GM18907 (cell line): ENCODE results near the gene SLC9A4.

Source experiments
- ATAC-seq: cut with Tn5 transposase; IDR thresholded peaks from one replicate; pipeline ENCODE4 v1.9.1; 2021; ENCODE audit warnings: mild to moderate bottlenecking, moderate library complexity; ENCODE audit not compliant: unreplicated experiment

The SLC9A4 gene, protein sequence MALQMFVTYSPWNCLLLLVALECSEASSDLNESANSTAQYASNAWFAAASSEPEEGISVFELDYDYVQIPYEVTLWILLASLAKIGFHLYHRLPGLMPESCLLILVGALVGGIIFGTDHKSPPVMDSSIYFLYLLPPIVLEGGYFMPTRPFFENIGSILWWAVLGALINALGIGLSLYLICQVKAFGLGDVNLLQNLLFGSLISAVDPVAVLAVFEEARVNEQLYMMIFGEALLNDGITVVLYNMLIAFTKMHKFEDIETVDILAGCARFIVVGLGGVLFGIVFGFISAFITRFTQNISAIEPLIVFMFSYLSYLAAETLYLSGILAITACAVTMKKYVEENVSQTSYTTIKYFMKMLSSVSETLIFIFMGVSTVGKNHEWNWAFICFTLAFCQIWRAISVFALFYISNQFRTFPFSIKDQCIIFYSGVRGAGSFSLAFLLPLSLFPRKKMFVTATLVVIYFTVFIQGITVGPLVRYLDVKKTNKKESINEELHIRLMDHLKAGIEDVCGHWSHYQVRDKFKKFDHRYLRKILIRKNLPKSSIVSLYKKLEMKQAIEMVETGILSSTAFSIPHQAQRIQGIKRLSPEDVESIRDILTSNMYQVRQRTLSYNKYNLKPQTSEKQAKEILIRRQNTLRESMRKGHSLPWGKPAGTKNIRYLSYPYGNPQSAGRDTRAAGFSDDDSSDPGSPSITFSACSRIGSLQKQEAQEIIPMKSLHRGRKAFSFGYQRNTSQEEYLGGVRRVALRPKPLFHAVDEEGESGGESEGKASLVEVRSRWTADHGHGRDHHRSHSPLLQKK

DNA sequence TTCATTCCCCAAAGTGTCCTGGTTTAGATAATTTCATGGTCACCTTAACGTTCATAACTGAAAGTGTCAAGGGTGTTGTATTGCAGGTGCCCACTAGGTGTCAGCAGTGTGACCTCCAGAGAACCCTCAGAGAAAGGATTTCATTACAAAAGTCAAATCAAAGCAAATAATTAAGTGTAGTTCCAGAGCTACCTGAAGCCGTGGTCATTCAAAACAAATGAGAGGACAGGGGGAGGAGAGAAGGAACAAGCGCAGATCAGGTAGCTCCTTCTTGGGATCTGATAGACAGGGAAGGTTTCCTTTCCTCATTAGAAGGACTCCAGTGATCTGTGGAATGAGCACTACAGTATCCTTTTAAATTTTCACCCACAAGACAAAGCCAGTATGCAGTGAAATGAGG is at the start of gene SLC9A4:
SLC9A4 (plus strand) TSS at position 207 of the 400 bp plus-strand sequence. CDS start 534 bp downstream, outside the sequence.
- peak; percentile 64 for ATAC-seq

DNA sequence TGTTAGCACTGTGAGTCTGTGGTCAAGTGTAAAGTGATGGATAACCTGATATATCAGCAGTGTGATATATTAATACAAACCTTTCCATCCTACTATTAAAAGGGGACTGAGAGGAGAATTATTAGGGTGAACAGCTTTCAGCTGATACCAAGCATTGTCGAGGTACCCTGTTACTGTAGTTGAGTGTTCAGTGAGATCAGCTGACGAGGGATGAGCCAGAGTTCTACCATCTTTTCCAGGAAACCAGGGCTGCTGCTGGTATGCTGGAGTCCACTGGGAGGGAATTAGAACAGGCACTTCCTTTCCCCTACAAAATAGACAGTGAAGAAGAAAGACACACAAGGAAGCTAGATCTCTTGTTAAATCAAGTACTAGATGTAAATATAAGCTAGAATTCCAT is 49.7 kb upstream of the SLC9A4 start:
- ATAC-seq = no peak

DNA sequence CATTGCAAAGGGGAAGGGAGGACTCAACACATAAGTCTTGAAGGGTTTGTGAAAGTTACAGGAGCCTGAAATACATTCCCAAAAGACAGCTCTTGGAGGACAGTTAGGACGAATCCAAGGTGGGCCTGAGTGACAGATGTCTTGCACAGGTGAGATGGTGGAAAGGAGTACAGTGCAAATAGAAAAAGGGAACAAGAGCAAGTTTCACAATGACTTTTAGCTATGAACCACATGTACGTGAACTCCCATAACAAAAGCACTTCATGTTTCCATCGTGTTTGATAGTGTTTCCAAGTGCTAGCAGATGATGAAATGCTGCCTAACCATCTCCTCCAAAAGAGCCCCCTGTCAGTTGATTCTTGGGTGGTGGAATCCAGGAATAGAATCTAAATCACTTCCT is 48.3 kb upstream of the SLC9A4 start:
- peak; percentile 91 for ATAC-seq

DNA sequence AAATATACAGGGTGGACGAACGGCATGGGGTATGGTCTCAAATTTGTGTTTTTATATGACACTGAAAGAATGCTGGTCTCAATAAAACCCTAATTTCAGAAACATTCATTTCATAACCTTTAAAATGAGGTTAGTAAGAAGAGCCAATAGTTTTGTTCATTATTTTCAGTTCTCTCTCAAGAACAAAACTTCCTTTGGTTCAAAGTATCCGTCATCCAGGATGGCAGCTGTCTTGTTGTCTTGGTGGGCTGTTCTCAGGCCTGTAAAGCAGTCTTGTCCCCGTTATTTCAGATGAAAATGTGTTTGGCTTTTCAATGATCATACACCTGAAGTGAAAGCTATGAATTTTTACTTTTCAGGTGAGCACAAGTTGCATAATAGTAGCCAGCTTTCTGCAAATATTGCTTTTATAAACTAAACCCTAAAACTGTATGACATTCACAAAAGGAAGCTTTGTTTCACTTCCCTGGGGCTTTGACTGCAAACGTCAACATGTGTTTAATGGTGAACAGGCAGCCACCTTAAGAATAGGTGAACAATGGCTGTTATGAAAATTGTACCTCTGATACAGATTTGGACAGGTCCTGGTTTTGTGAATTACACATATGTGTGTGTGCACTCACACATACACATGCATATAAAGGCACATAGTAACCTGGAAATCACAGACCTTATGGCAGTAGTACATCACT is 47.4 kb upstream of the SLC9A4 start:
- peak; percentile 46 for ATAC-seq

DNA sequence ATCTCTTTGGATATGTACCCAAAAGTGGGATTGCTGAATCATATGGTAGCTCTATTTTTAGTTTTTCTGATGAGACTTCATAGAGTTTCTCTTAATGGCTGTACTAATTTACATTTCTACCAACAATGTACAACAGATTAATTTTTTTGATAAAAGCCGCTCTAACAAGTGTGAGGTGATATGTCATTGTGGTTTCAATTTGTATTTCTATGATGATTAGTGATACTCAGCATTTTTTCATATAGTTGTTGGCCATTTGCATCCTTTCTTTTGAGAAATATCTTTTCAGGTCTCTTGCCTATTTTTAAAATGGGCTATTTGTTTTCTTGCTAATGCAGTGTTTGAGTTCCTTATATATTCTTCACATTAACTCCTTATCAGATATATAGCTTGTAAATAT is 45.8 kb upstream of the SLC9A4 start:
- no peak for ATAC-seq

DNA sequence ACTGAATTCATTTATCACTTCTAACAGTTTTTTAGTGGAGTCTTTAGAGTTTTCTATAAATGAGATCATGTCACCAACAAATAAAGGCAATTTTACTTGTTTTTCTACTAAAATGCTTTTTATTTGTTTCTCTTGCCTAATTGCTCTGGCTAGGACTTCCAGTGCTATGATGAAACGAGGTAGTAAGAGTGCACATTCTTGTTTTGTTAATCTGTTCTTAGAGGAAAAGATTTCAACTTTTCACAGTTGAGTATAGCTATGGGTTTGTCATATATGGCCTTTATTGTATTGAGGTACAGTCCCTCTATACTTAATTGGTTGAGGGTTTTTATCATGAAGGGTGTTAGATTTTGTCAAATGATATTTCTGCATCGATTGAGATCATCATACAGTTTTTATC is 44.5 kb upstream of the SLC9A4 start:
- no peak for ATAC-seq

DNA sequence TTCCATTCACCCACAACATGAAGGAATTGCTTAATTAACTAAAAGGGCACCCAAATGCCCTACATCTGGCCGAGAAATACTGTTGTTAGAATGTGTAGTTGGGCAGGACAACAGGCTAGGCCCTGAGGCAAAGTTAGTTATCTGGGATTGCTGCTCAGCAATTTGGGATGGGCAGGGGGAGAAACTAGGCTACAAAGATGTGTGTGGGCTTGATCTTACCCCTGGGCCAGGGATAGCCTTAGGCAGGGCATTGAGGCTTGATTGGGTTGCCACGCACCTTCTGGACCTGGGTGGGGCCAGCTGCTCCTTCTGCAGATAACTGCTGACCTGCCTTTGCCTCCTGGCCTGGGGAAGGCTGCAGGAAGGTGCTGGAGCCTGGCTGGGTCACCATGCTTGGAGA is 40.6 kb upstream of the SLC9A4 start:
- no peak for ATAC-seq

DNA sequence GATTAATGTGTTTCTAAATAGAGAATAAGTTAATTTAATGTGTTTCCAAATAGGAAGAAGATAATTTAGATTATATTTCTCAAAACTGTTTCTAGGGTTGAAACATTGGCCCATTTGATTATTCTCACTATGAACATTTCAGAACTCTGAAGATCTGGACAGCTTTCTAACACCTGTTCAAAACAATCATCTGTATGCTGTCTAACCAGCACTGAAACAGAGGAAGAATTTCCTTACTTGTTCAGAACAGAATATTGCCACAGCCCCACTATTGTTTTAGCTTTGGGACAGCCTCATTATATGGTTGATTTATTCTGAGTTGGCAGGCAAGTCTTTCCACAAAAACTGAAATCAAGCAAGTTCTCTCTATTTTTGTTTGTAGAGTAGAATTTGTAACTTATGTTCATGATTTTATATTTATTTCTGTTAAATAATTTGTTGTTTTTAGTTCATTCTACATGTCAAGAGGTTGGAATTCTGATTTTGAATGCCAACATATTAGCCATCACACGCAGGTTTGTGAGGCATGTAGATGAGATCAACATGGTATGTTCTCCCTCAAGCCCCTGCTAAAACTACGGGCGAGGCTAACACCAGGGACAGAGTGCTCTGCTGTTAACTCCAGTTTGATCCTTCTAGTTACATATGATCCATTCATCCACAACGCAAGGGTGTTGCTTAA is 38.9 kb upstream of the SLC9A4 start:
- ATAC-seq = peak; percentile 2

DNA sequence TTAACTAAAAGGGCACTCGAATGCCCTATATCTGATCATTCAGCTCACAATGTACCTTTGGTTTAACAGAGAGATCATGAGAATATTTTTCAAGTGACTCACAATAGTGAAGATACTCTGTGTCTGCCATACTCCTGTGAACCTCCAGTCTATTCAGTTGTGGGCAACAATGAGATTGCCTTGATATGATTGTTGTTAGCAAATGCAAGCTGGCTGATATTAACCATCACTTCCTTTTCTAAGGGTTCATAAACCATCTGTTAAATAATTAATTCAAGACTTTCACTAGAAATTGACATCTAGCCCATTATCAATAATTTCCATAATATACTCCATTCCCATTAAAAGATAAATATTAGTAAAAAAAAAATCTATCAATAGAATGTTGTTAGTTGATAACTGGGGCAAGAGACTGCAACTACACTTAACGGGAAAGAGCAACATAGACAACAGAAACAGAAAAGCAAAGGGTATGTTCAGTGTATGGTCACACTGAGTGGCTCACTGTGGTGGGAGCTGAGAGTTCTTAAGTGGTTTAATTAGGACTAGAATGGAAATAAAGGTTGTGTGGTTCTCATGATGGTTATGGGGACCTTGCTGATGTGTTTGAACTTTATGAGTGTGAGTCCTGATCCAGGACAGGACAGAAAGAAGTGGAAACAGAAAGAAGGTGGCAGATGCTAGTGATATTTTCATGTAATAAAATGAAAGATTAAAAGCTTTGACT is 38.2 kb upstream of the SLC9A4 start:
- peak; percentile 63 for ATAC-seq

DNA sequence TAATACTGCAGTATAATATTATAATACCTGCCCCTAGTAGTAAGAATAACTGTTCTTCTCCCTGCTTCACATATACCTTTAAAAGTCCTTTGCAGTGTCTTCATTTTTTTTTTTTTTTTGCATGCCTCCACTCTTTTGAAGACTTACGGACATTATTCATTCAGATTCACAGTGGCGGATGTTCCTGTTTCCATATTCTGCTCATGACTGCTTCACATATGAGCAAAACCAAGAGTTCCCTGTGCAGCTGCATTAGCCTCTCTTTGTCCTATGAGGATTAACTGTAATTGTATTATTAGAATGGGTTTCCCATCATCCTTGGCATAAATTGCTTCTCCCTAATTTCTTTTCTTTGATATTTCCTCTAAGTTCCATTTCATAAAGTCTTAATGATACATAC is 37.3 kb upstream of the SLC9A4 start:
- ATAC-seq = no peak

DNA sequence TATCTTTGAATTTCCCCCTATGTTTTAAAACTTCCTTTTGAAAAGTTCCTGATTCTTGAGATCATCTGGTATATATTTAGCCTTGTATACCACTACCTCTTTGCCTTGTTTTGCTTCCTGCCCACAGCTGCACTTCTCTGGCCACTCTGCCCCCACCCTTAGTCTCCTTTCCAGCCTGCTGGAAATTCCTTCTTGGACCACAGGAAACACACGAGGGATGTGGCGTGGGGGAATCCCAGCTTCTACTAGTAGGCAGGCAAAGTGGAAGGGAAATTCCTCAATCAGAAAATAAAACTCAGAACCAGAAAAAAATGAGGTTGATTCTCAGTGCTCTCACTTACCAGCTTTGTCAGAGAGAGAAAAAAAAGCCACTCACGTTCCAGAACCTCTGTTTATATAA is 36.7 kb upstream of the SLC9A4 start:
- no peak for ATAC-seq

DNA sequence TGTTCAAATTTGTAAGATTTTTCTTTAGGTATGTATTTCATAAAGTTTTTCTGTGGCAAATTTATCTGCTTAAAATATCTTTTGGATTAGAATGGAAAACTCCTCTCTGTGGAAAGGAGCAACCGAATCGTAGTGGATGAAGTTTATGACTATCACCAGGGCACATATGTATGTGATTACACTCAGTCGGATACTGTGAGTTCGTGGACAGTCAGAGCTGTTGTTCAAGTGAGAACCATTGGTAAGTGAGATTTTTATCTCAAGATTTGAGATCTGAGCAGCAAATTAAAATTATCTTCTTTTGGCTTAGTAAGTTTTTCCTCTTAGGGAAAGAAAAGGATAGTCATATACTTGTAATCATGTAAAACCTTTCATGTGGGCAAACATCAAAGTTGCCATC is 35.9 kb upstream of the SLC9A4 start:
- ATAC-seq = no peak

DNA sequence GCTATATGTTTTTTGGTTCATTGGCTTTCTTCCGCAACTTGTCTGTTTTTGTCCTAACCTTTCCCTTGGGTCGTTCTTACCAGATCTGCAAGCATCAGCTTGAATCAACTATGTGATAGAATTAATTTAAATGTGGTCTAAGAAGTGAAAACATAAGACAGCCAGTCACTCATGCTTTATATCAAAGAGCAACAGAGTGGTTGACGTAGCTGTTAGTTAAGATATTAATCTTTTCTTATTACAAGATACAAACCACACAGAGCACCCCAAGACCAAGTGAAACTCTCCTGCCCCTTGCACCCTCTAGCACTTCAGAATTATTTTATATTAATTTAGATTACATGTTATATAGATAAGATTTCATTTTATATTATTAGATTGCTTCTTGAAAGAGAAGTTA is 34.9 kb upstream of the SLC9A4 start:
- ATAC-seq = no peak

DNA sequence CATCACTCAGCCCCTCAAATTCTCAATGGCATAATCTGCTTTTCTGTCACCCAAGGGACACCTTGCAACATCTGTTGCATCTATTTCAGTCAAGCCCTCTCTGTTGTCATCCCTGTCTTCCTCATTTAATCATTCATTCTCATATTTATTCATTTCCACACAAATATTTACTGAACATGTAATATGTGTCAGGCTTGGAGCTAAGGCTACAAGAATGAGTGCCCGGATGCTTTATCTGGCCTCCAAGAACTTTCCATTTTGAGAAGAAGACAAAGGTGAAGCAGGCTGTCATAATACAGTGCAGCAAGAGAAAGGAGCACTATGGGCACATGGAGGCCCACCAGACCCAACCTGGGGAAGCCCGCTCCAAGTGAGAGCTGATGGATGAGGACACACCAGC is 34.4 kb upstream of the SLC9A4 start:
- no peak for ATAC-seq

DNA sequence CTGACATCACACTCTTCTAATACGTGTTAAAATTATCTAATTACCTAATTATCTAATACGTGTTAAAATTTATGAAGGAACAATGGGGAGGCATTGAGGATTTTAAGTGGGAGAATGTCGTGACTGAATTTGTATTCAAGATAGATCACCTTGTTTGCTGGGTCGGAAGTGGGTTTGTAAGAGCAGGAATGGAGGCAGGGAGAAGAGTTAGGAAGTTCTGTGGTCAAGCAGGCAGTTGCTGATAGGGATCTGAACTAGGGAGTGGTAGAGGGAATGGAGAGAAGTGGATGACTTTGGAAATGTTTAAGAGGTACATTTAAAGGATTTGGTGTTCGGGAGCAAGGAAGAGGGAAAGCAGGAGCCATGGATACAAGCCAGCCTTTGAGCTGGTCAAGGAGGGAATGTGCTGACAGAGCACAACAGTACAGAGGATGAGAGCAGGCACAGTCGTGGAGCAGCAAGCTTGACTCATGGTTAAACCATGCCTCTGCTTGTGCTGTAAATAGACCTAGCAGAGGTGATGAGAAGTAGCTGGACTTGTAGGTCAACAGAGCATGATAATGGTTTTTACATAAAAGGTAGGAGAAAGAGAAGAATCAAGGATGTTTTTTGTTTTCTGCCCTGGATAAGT is 33.8 kb upstream of the SLC9A4 start:
- no peak for ATAC-seq

DNA sequence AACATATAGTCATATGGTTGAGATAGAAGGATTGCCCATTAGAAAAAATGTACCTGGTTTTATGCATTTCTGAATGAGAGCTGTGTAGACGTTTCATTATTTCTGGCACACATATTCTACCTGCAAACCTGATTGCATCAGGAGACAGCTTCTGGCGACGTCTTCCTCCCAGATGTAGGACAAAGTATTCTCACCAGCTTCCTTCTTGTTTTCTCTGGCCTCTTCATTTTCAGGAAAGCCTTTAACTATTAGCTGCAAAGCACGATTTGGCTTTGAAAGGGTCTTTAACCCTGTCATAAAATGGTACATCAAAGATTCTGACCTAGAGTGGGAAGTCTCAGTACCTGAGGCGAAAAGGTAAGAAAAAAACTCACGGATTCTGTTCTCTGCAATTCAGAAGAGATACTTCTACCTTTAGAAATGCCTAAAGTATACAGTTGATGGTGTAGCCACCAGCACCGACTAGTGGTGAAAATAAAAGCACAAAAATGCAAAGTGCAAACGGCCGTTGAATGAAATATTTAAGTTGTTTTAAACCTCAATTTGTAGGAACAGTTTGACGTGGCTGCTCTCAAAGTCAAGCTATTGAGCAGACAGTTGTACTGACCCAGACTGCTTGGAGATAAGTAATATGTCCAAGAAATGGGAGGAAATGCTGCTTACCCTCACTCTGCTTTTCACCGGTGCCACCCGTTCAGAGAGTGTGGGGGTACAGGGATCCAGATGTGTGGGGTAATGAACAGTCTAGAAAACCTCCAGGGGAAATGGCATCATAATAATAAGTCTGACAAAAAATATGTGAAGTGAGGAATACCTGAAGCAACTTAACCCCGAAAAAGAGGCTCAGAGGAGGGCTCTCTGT is 29.8 kb upstream of the SLC9A4 start:
- ATAC-seq = peak; percentile 80

DNA sequence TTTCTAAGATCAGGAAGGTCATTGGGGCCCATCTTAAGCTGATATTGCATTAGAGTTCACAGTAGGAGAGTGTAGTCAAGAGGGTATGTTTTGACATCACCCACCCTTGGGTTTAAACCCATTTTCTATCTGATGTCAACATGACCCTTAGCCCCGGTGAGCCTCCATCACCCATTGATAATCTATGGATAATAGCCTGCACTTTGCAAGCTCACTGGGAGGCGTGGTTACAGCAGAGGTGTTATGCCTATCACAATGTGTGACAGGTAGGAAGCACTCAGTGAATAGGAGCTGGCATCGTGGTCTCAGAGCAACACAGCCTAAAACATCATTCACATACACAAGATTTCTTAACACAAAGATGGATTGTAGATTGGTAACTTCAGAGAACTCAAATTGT is 28.8 kb upstream of the SLC9A4 start:
- no peak for ATAC-seq

DNA sequence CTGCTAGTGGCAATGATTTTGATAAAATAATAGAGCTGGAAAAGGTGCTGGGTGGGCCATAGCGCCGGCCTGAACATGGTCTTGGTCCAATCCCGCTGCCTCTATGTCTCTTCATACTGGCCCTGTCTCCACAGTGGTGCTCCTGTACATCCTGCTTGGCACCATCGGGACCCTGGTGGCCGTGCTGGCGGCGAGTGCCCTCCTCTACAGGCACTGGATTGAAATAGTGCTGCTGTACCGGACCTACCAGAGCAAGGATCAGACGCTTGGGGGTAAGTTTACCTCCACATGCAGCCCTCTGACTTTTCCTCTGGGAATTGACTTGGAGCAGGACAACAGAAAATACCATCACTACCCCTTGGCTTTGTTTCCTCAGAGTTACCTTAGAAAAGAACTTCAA is 26.1 kb upstream of the SLC9A4 start:
- ATAC-seq = no peak

DNA sequence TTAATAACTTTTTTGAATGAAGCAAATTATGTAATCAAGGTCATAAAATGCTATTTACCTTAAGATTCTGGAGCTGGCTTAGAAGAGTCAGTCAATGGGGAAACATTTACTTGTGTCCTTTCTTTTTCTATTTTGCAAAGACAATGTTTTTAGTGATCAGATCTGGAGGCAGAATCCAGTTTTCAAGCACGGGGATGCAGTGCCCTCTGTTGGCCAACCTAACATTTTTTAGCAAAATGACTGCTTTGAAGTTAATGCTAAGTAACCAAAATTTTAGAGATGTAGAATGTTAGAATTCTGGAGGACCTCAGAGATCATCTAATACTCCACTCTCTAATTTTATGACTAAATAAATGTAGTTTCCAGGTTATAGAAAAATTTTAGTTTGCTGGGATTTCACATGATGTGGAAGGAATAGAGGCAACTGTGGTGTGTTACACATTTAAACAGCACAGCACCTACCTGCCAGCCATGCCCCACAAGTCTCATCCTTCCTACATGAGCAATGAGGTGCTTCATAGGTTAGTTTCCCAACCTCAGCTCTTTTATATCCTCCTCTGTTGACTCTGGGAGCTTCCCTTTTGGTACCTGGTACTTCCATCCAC is 23.6 kb upstream of the SLC9A4 start:
- no peak for ATAC-seq
